Neural cell (in vitro differentiated cells): Measurements from ENCODE around the gene MAEA. TPM values are rescaled to one million over a fixed set of nuclear protein-coding genes. Genes with fewer than 3 reads are reported as not detected.

Source experiments
- H2AFZ ChIP-seq: fragments of 200-600, 300-800 bp; sonication (generic), shearing (Covaris generic); 2 replicates; pipeline ENCODE4 v1.6.0; 2014; ENCODE audit warnings: low read depth, mild to moderate bottlenecking, antibody characterized with exemption, low read length, moderate library complexity
- H3F3A ChIP-seq: fragments of 200-600 bp; shearing (Covaris generic); 2 replicates; pipeline ENCODE4 v1.6.1; 2016; ENCODE audit warnings: mild to moderate bottlenecking, moderate library complexity, mixed read lengths, antibody characterized with exemption, low read length; ENCODE audit not compliant: insufficient read depth, poor library complexity, severe bottlenecking
- H3K27ac ChIP-seq: fragments of 200-600, 300-800 bp; sonication (generic), shearing (Covaris generic); 2 replicates; pipeline ENCODE4 v1.5.1; 2014; ENCODE audit warnings: mild to moderate bottlenecking, low read length, moderate library complexity
- H3K27me3 ChIP-seq: fragments of 300-800, 200-600 bp; sonication (generic), shearing (Covaris generic); 2 replicates; pipeline ENCODE4 v1.6.0; 2014; ENCODE audit warnings: mild to moderate bottlenecking, low read depth, low read length, moderate library complexity; ENCODE audit not compliant: insufficient read depth
- H3K36me3 ChIP-seq: fragments of 300-800, 200-600 bp; sonication (generic), shearing (Covaris generic); 2 replicates; pipeline ENCODE4 v1.5.1; 2014; ENCODE audit warnings: mild to moderate bottlenecking, antibody characterized with exemption, low read length, moderate library complexity; ENCODE audit not compliant: insufficient read depth
- H3K4me2 ChIP-seq: fragments of 300-800, 200-600 bp; sonication (generic), shearing (Covaris generic); 2 replicates; pipeline ENCODE4 v1.6.0; 2014; ENCODE audit warnings: mild to moderate bottlenecking, low read length
- H3K4me3 ChIP-seq: fragments of 300-800, 200-600 bp; sonication (generic), shearing (Covaris generic); 2 replicates; pipeline ENCODE4 v1.5.1; 2014; ENCODE audit warnings: mild to moderate bottlenecking, low read length, moderate library complexity
- H3K79me2 ChIP-seq: fragments of 200-600 bp; shearing (Covaris generic); replicated peaks from 2 replicates; pipeline ENCODE4 v1.6.0; 2014; ENCODE audit warnings: mild to moderate bottlenecking, low read length, moderate library complexity; ENCODE audit not compliant: insufficient read depth
- H3K9ac ChIP-seq: fragments of 300-800, 200-600 bp; sonication (generic), shearing (Covaris generic); 2 replicates; pipeline ENCODE4 v1.6.1; 2016; ENCODE audit warnings: mild to moderate bottlenecking, low read length, mixed read lengths
- H3K9me2 ChIP-seq: fragments of 200-600 bp; shearing (Covaris generic); 2 replicates; pipeline ENCODE4 v1.6.1; 2016; ENCODE audit warnings: mild to moderate bottlenecking, low read length, mixed read lengths; ENCODE audit not compliant: insufficient read depth
- H3K9me3 ChIP-seq: fragments of 200-600, 300-800 bp; sonication (generic), shearing (Covaris generic); 2 replicates; pipeline ENCODE4 v1.6.1; 2016; ENCODE audit warnings: mild to moderate bottlenecking, mixed run types, low read length, moderate library complexity, mixed read lengths
- H4K20me1 ChIP-seq: fragments of 200-600 bp; shearing (Covaris generic); 2 replicates; pipeline ENCODE4 v1.6.1; 2016; ENCODE audit warnings: mild to moderate bottlenecking, mixed run types; ENCODE audit not compliant: insufficient read depth
- CTCF ChIP-seq: fragments of 450-650 bp; IDR thresholded peaks from 2 replicates; pipeline ENCODE4 v1.5.1; 2014; ENCODE audit warnings: antibody characterized with exemption, mild to moderate bottlenecking, moderate library complexity; ENCODE audit not compliant: poor library complexity, severe bottlenecking
- EP300 ChIP-seq: fragments of 450-650 bp; conservative IDR thresholded peaks from 2 replicates; pipeline ENCODE4 v1.6.1; 2014; ENCODE audit warnings: antibody characterized with exemption, mild to moderate bottlenecking, moderate library complexity; ENCODE audit not compliant: poor library complexity, severe bottlenecking
- EZH2 ChIP-seq: fragments of 200-600, 300-800 bp; shearing (Covaris generic), sonication (generic); IDR thresholded peaks from 2 replicates; pipeline ENCODE4 v1.6.1; 2014; ENCODE audit warnings: antibody characterized with exemption, low read length, borderline replicate concordance, mild to moderate bottlenecking; ENCODE audit not compliant: insufficient read depth, poor library complexity, severe bottlenecking
- MXI1 ChIP-seq: fragments of 450-650 bp; conservative IDR thresholded peaks from 2 replicates; pipeline ENCODE4 v1.6.1; 2014; ENCODE audit warnings: antibody characterized with exemption, mild to moderate bottlenecking; ENCODE audit not compliant: poor library complexity, severe bottlenecking
- POLR2AphosphoS5 ChIP-seq: IDR thresholded peaks from 2 replicates; pipeline ENCODE4 v1.6.1; 2012
- RAD21 ChIP-seq: fragments of 450-650 bp; conservative IDR thresholded peaks from 2 replicates; pipeline ENCODE4 v1.6.1; 2014; ENCODE audit warnings: antibody characterized with exemption, mild to moderate bottlenecking, moderate library complexity
- REST ChIP-seq: IDR thresholded peaks from 2 replicates; pipeline ENCODE4 v1.6.1; 2012; ENCODE audit warnings: borderline replicate concordance
- SMC3 ChIP-seq: fragments of 450-650 bp; conservative IDR thresholded peaks from 2 replicates; pipeline ENCODE4 v1.6.1; 2014; ENCODE audit warnings: antibody characterized with exemption, mild to moderate bottlenecking, moderate library complexity; ENCODE audit not compliant: poor library complexity
- TAF1 ChIP-seq: IDR thresholded peaks from 2 replicates; pipeline ENCODE4 v1.6.1; 2012; ENCODE audit warnings: low read depth
- polyA plus RNA-seq: library from polyadenylated mRNA; depleted of rRNA; stranded (reverse); fragments of >200 nt; gene quantifications from 2 replicates; pipeline ENCODE4 v1.2.3, GENCODE V29; 2014

Gene MAEA
- polyA plus RNA-seq, 1 donor from 2014 or later = 106 TPM

GRCh38 chr4:1243451-1244080 lies 46.1 kb upstream of the MAEA start:
- Histone ChIP-seq H3K36me3 (no peaks in the 10 kb centered on the region), H3K9me3 (no peaks in the 10 kb centered on the region), H3K9me2 (no peaks in the 10 kb centered on the region), H3K79me2 (peaks cover 74% of the 10 kb centered on the region), H3K27me3 (no peaks in the 10 kb centered on the region), H3K27ac (no peak overlapping the region), H3K4me3 (no peak overlapping the region), H3K9ac (no peak overlapping the region), H4K20me1 (peaks cover 29% of the 10 kb centered on the region), H3K4me2 (no peak overlapping the region), H2AFZ (no peak overlapping the region), H3F3A (no peaks in the 10 kb centered on the region)
- TF ChIP-seq MXI1 = no peak
- no peak for TF ChIP-seq EP300
- TF ChIP-seq RAD21 = no peak

- H3K9me3 ChIP-seq = no peaks in the 10 kb centered on the region
- no peak for TF ChIP-seq EP300
- no peak for TF ChIP-seq POLR2AphosphoS5
- TF ChIP-seq TAF1 = no peak
- no peak for TF ChIP-seq RAD21
- TF ChIP-seq CTCF = no peak
- H3K9ac ChIP-seq = no peak overlapping the region
- H3K9me2 ChIP-seq = no peaks in the 10 kb centered on the region
- H4K20me1 ChIP-seq = peaks cover 29% of the 10 kb centered on the region
- H2AFZ ChIP-seq = no peak overlapping the region
- H3K27me3 ChIP-seq = no peaks in the 10 kb centered on the region
- no peak overlapping the region for H3K4me3 ChIP-seq
- no peaks in the 10 kb centered on the region for H3K36me3 ChIP-seq
- no peaks in the 10 kb centered on the region for H3F3A ChIP-seq
- H3K27ac ChIP-seq = no peak overlapping the region
- no peak overlapping the region for H3K4me2 ChIP-seq
- peaks cover 67% of the 10 kb centered on the region for H3K79me2 ChIP-seq
Observed at GRCh38 chr4:1244081-1244977, 45.4 kb upstream of the MAEA start.

- Histone ChIP-seq H4K20me1 (peaks cover 29% of the 10 kb centered on the region), H3K27me3 (no peaks in the 10 kb centered on the region), H3F3A (peaks cover 5% of the 10 kb centered on the region), H3K9me3 (no peaks in the 10 kb centered on the region), H2AFZ (no peak overlapping the region), H3K9ac (no peak overlapping the region), H3K79me2 (peaks cover 67% of the 10 kb centered on the region), H3K4me3 (no peak overlapping the region), H3K4me2 (no peak overlapping the region), H3K9me2 (no peaks in the 10 kb centered on the region), H3K27ac (no peak overlapping the region), H3K36me3 (no peaks in the 10 kb centered on the region)
- TF ChIP-seq EP300 (no peak), RAD21 (no peak), POLR2AphosphoS5 (no peak), SMC3 (no peak), EZH2 (no peak), REST (no peak), TAF1 (no peak), MXI1 (no peak)
Observed at GRCh38 chr4:1244978-1245471, 44.7 kb upstream of the MAEA start.
